ENCODE measurements around the gene TBC1D8. TPM values are rescaled to one million over a fixed set of nuclear protein-coding genes. Genes with fewer than 3 reads are reported as not detected.

The TBC1D8 gene
- total and polyA plus RNA-seq, 2 of the 13 experiments (the other 11 are each of a cell fraction or from before 2014, with no cell fraction given): 45.1 to 95.4 TPM

GRCh38 chr2:101036562-101036961 is 114.6 kb downstream of the TBC1D8 start:
- intact Hi-C loops (cut with micrococcal nuclease; ENCODE audit: unreplicated experiment) (loop anchor here (2.0 kb wide), 1 partner anchor 160 kb away; no protein-coding TSS in a partner anchor), in situ Hi-C loops (cut with HindIII; ENCODE audit: extremely low pct_ligation_motif_present, low pct_unique_long_range_greater_than_20kb) (loop anchor here (5.0 kb wide), 1 partner anchor 116 kb away; the partner anchor contains the start of gene TBC1D8)
- H2AFZ ChIP-seq (ENCODE audit: low read length): no peak overlapping the region
- WGBS (ENCODE audit: low lambda C conversion rate): 83% methylated on average over 2 of the region's 2 CpGs
- ATAC-seq (no peak), FAIRE-seq (peak; percentile 53), DNase-seq (ENCODE audit: low spot score) (peak; percentile 33)
- no peaks in the 10 kb centered on the region for H3K27me3 ChIP-seq (ENCODE audit: control insufficient read depth in 1 of 2, insufficient read depth in 2 of 2, low read length in 2 of 2)
- H3K27ac ChIP-seq (ENCODE audit: extremely low read length, insufficient read depth, low read length): no peak overlapping the region
- no peak overlapping the region for H3K9ac ChIP-seq (ENCODE audit: insufficient read depth, low read depth, low read length)
- no peaks in the 10 kb centered on the region for H3K9me3 ChIP-seq (ENCODE audit: low read length)
- no peak overlapping the region for H3K4me2 ChIP-seq (ENCODE audit: low read depth, low read length)
- no TSS peak for BruUV-seq (replicated peaks)
- ChIA-PET POLR2A (interaction anchor here (1.4 to 2.6 kb wide), 2 partner anchors 113 to 116 kb away, joined by 3 to 15 read pairs; partner anchors contain the start of gene TBC1D8), CTCF (ENCODE audit: low intra/inter-chr PET ratio, low total read pairs) (interaction anchor here (0.6 to 4.6 kb wide), 7 partner anchors 24 to 215 kb away, joined by 3 to 93 read pairs (median 4); partner anchors contain the start of gene TBC1D8)
- H3K4me3 ChIP-seq (replicated peaks in 1 of 3; ENCODE audit: insufficient read depth in 1 of 3, low read depth in 2 of 3, low read length in 3 of 3): no peak overlapping the region
- H3K4me1 ChIP-seq (ENCODE audit: insufficient read depth, low read length): no peaks in the 10 kb centered on the region
- no peaks in the 10 kb centered on the region for H3K79me2 ChIP-seq (ENCODE audit: insufficient read depth, low read length)
- peaks cover 46 to 92% of the 10 kb centered on the region in 2 experiments for H3K36me3 ChIP-seq (replicated peaks in 1 of 2; ENCODE audit: control insufficient read depth in 1 of 2, insufficient read depth in 2 of 2, low read length in 2 of 2)
- no peaks in the 10 kb centered on the region for H4K20me1 ChIP-seq (ENCODE audit: insufficient read depth, low read length)
- TF ChIP-seq SNAI1 (CRISPR knock-in tag; IDR thresholded peaks at IDR 0.05; ENCODE audit: borderline replicate concordance) (no peak), ZNF3 (CRISPR knock-in tag; IDR thresholded peaks at IDR 0.05) (0 out of 2 replicates have a peak, but pooled peaks have one; percentile 26), ZNF350 (CRISPR knock-in tag; IDR thresholded peaks at IDR 0.05; ENCODE audit: borderline replicate concordance, low read depth) (no peak), ZNF761 (CRISPR knock-in tag; conservative IDR thresholded peaks at IDR 0.05) (no peak), RAD21 (CRISPR knock-in tag; IDR thresholded peaks at IDR 0.05) (peak; percentile 69), HNRNPLL (IDR thresholded peaks at IDR 0.05; ENCODE audit: low read depth, low read length, poor library complexity, severe bottlenecking) (no peak), IKZF4 (CRISPR knock-in tag; IDR thresholded peaks at IDR 0.05; ENCODE audit: borderline replicate concordance, low read depth, not compliant biosample characterization) (no peak), ZNF607 (CRISPR knock-in tag; IDR thresholded peaks at IDR 0.05; ENCODE audit: borderline replicate concordance) (no peak), ERF (CRISPR knock-in tag; IDR thresholded peaks at IDR 0.05) (no peak), NFE2L2 (IDR thresholded peaks at IDR 0.05; ENCODE audit: low read length) (no peak), ZSCAN20 (CRISPR knock-in tag; IDR thresholded peaks at IDR 0.05; ENCODE audit: borderline replicate concordance) (no peak), KAT2B (IDR thresholded peaks at IDR 0.05; ENCODE audit: borderline replicate concordance, low read depth, low read length) (no peak), RERE (CRISPR knock-in tag; IDR thresholded peaks at IDR 0.05; ENCODE audit: low read depth) (no peak), ZBTB20 (CRISPR knock-in tag; IDR thresholded peaks at IDR 0.05; ENCODE audit: borderline replicate concordance, low read depth) (no peak), NR2F6 (IDR thresholded peaks at IDR 0.05) (0 out of 2 replicates have a peak, but pooled peaks have one; percentile 19), NR2F6 (CRISPR knock-in tag; IDR thresholded peaks at IDR 0.05) (no peak), HDAC1 (CRISPR knock-in tag; IDR thresholded peaks at IDR 0.05) (no peak), YY1 (IDR thresholded peaks at IDR 0.05; ENCODE audit: insufficient read depth, insufficient replicate concordance, low read depth, low read length) (no peak)

Measured in HepG2 (cell line).